K562 (cell line): Measurements from ENCODE around the gene TMEM132D. TPM values are rescaled to one million over a fixed set of nuclear protein-coding genes. Genes with fewer than 3 reads are reported as not detected.

Experiments
- ATAC-seq: fragments of 200-7000 bp; cut with Tn5 transposase; 3 replicates; pipeline ENCODE4 v1.9.1; 2020; ENCODE audit warnings: moderate library complexity
- BruUV-seq: library from RNA; stranded (reverse); fragments of 400-500 nt; replicated peaks from 2 replicates; lab custom pipeline; 2021; lab: Mats Ljungman, UMichigan
- CTCF ChIA-PET: fragments of 300-600 bp; formaldehyde crosslinking; extraction: SDS; loops from one replicate; lab custom pipeline; 2021; ENCODE audit warnings: low intra/inter-chr PET ratio; lab: Yijun Ruan, JAX
- POLR2A ChIA-PET: fragments of 300-600, 350-650 bp; sonication (Branson Sonifier 250); formaldehyde crosslinking; extraction: SDS; loops from one replicate; lab custom pipeline; 2021; ENCODE audit warnings: antibody characterized with exemption, inconsistent platforms; lab: Yijun Ruan, JAX
- DNase-seq, 4 experiments: peaks; one replicate each; pipeline versions ENCODE4 v3.0.0 to v3.0.0-alpha.2; 2011 to 2018; ENCODE audit warnings: low spot score in 3 of 4, mixed read lengths in 3 of 4; ENCODE audit errors: extremely low read depth in 1 of 4
- FAIRE-seq: peaks from 2 replicates; lab custom pipeline; 2011; peaks lifted over from hg19 to GRCh38; lab: Jason Lieb, UNC
- H2AFZ ChIP-seq: 2 replicates; pipeline ENCODE4 v1.6.0; 2011; ENCODE audit warnings: low read depth, low read length, control low read depth, inconsistent platforms
- H3K27ac ChIP-seq: fragments of 200-600 bp; 3 replicates; pipeline ENCODE4 v1.8.0; 2011; ENCODE audit warnings: low read depth, mild to moderate bottlenecking, control low read depth, inconsistent platforms, low read length, moderate library complexity, mixed read lengths; ENCODE audit errors: extremely low read depth
- H3K27me3 ChIP-seq, 2 experiments: fragments of 300-600 bp in 1 of 2; 2 replicates in 1 of 2; 3 replicates in 1 of 2; pipeline versions ENCODE4 v1.6.0 to v1.8.0; 2011; ENCODE audit warnings: inconsistent platforms in 2 of 2, low read length in 2 of 2, mild to moderate bottlenecking in 1 of 2, mixed read lengths in 1 of 2, moderate library complexity in 1 of 2; ENCODE audit not compliant: control insufficient read depth in 2 of 2, insufficient read depth in 2 of 2
- H3K36me3 ChIP-seq: fragments of 300-600 bp; 3 replicates; pipeline ENCODE4 v1.8.0; 2011; ENCODE audit warnings: mild to moderate bottlenecking, low read length, inconsistent platforms; ENCODE audit not compliant: control insufficient read depth, insufficient read depth
- H3K4me1 ChIP-seq, 2 experiments: fragments of 200-600 bp in 1 of 2; replicated peaks in 1 of 2; 2 replicates in 1 of 2; 3 replicates in 1 of 2; pipeline versions ENCODE4 v1.5.1 to v1.8.0; 2011; ENCODE audit warnings: inconsistent platforms in 2 of 2, low read length in 2 of 2, mild to moderate bottlenecking in 1 of 2, mixed read lengths in 1 of 2, moderate library complexity in 1 of 2; ENCODE audit not compliant: control insufficient read depth in 2 of 2, insufficient read depth in 2 of 2
- H3K4me2 ChIP-seq: 2 replicates; pipeline ENCODE4 v1.6.1; 2011; ENCODE audit warnings: low read length, control low read depth, inconsistent platforms, mixed read lengths; ENCODE audit not compliant: insufficient read depth
- H3K4me3 ChIP-seq: fragments of 200-600 bp; sonication (generic), shearing (Covaris generic); 2 replicates; pipeline ENCODE4 v1.5.1; 2016; ENCODE audit warnings: control low read depth, inconsistent platforms
- H3K79me2 ChIP-seq: fragments of 200-600 bp; 3 replicates; pipeline ENCODE4 v1.8.0; 2011; ENCODE audit warnings: low read length, inconsistent platforms; ENCODE audit not compliant: control insufficient read depth, insufficient read depth
- H3K9ac ChIP-seq, 2 experiments: 2 replicates each; pipeline versions ENCODE4 v1.6.0 to v1.6.1; 2011; ENCODE audit warnings: low read depth in 2 of 2, low read length in 2 of 2, control low read depth in 1 of 2, inconsistent platforms in 1 of 2, mild to moderate bottlenecking in 1 of 2, mixed read lengths in 1 of 2; ENCODE audit not compliant: insufficient read depth in 1 of 2
- H3K9me1 ChIP-seq: one replicate; pipeline ENCODE4 v1.6.0; 2011; ENCODE audit warnings: inconsistent platforms, mild to moderate bottlenecking, low read length, moderate library complexity; ENCODE audit not compliant: control insufficient read depth, insufficient read depth
- H3K9me3 ChIP-seq: replicated peaks from 2 replicates; pipeline ENCODE4 v1.5.1; 2011; ENCODE audit warnings: low read depth, low read length, inconsistent platforms; ENCODE audit not compliant: control insufficient read depth, insufficient read depth
- H4K20me1 ChIP-seq: replicated peaks from 2 replicates; pipeline ENCODE4 v1.6.1; 2011; ENCODE audit warnings: low read length, inconsistent platforms, mixed read lengths; ENCODE audit not compliant: control insufficient read depth, insufficient read depth
- ADNP ChIP-seq: fragments of 200-800 bp; sonication (Bioruptor generic); IDR thresholded peaks from 2 replicates; pipeline ENCODE4 v1.6.1; 2016; ENCODE audit warnings: missing genetic modification characterization, missing compliant biosample characterization
- C11orf30 ChIP-seq: fragments of 450-650 bp; IDR thresholded peaks from 2 replicates; pipeline ENCODE4 v1.6.1; 2016; ENCODE audit warnings: low read depth, mild to moderate bottlenecking
- CAMTA2 ChIP-seq: fragments of 250-450 bp; sonication (Bioruptor Pico); conservative IDR thresholded peaks from 2 replicates; pipeline ENCODE4 v1.5.1; 2022
- EGR1 ChIP-seq: fragments of 450-650 bp; conservative IDR thresholded peaks from 2 replicates; pipeline ENCODE4 v1.6.1; 2017; ENCODE audit warnings: mild to moderate bottlenecking
- MECOM ChIP-seq: fragments of 250-450 bp; sonication (Bioruptor Pico); IDR thresholded peaks from 2 replicates; pipeline ENCODE4 v1.8.0; 2022; ENCODE audit warnings: inconsistent platforms
- MNT ChIP-seq, 2 experiments: fragments of 450-650 bp; conservative IDR thresholded peaks; 2 replicates each; pipeline ENCODE4 v1.6.1; 2017; ENCODE audit warnings: mild to moderate bottlenecking in 2 of 2, moderate library complexity in 2 of 2
- SPI1 ChIP-seq: IDR thresholded peaks from 2 replicates; pipeline ENCODE4 v1.6.1; 2011; ENCODE audit warnings: low read depth, low read length, control low read depth, borderline replicate concordance
- ZNF445 ChIP-seq: fragments of 250-450 bp; sonication (Bioruptor Pico); IDR thresholded peaks from 2 replicates; pipeline ENCODE4 v1.4.0; 2020; ENCODE audit warnings: low read depth, mild to moderate bottlenecking, moderate library complexity
- ZNF583 ChIP-seq: fragments of 250-450 bp; sonication (Bioruptor Pico); IDR thresholded peaks from 2 replicates; pipeline ENCODE4 v1.4.0; 2020
- ZNF589 ChIP-seq: fragments of 200-800 bp; sonication (Bioruptor generic); IDR thresholded peaks from 2 replicates; pipeline ENCODE4 v1.6.1; 2016; ENCODE audit warnings: low read depth, missing genetic modification characterization, missing compliant biosample characterization
- ZZZ3 ChIP-seq: fragments of 450-650 bp; IDR thresholded peaks from 2 replicates; pipeline ENCODE4 v1.6.1; 2016; ENCODE audit warnings: antibody characterized with exemption, mild to moderate bottlenecking, moderate library complexity
- WGBS: fragments of 100-300 bp; shearing (Covaris generic); methylation state at CpG from one replicate; pipeline ENCODE4 v1.1.6; 2016; ENCODE audit warnings: low coverage, mixed read lengths; ENCODE audit not compliant: insufficient coverage; ENCODE audit errors: missing lambda C conversion rate; 5-methylcytosine and 5-hydroxymethylcytosine counted together
- in situ Hi-C: fragments of 300-500 bp; cut with MboI; formaldehyde crosslinking; loops from 4 replicates; pipeline ENCODE4 v1.15.0; 2018; ENCODE audit warnings: inconsistent platforms, mixed read lengths
- intact Hi-C: fragments of 100-400 bp; cut with micrococcal nuclease; formaldehyde crosslinking; loops from 2 replicates; pipeline ENCODE4 v1.14.2; 2022
- polyA plus RNA-seq, 8 experiments: library from polyadenylated mRNA; depleted of rRNA in 4 of 8; stranded (reverse) in 5 of 8; unstranded in 3 of 8; fragments of >200 nt; fragmentation: Nextera tagmentation in 2 of 8; fragmentation: Illumina TruSeq in 1 of 8; extraction: Ambion mirVana in 2 of 8; extraction: Trizol in 1 of 8; gene quantifications; 2 replicates each; pipeline versions ENCODE4 v1.2.1 to v1.2.3, GENCODE V29; 2011 to 2014; ENCODE audit warnings: inconsistent platforms in 1 of 8, missing spikeins in 1 of 8
- total RNA-seq, 7 experiments: library from RNA; depleted of rRNA in 6 of 7; stranded (reverse); fragments of >200 nt in 6 of 7; fragmentation: Illumina TruSeq in 2 of 7; extraction: Trizol in 2 of 7; gene quantifications; 2 replicates each; pipeline versions ENCODE4 v1.2.1 to v1.2.3, GENCODE V29; 2011 to 2021; ENCODE audit warnings: low replicate concordance in 1 of 7
- TF ChIP-seq, protein P1 (sequence below): sonication (generic); formaldehyde crosslinking; IDR thresholded peaks from 2 replicates; pipeline ENCODE4 v1.8.0; 2023; ENCODE audit warnings: mild to moderate bottlenecking, missing genetic modification reagents
- TF ChIP-seq, protein P2 (sequence below), 2 experiments: IDR thresholded peaks; 2 replicates each; pipeline ENCODE4 v1.6.1; 2012; ENCODE audit warnings: improper control_type of control experiment in 2 of 2, low read depth in 2 of 2, low read length in 2 of 2, borderline replicate concordance in 1 of 2

Gene TMEM132D
- total and polyA plus RNA-seq, 9 of the 15 experiments (the other 6 are each of a cell fraction or from before 2014, with no cell fraction given): not detected

- POLR2A ChIA-PET: no interaction called here
Observed at GRCh38 chr12:129827102-129827865, 76.5 kb downstream of the TMEM132D start.

More at GRCh38 chr12:129827102-129827865, 76.5 kb downstream of the TMEM132D start:
- Histone ChIP-seq H3K36me3 (no peaks in the 10 kb centered on the region), H3K9ac (no peak overlapping the region), H3K4me3 (no peak overlapping the region), H3K79me2 (no peaks in the 10 kb centered on the region), H3K27ac (no peak overlapping the region), H2AFZ (no peak overlapping the region), H3K4me1 (no peaks in the 10 kb centered on the region), H3K27me3 (peaks cover 0 to 5% of the 10 kb centered on the region in 2 experiments; a peak in 1 of 5 replicates), H3K9me3 (no peaks in the 10 kb centered on the region), H4K20me1 (no peaks in the 10 kb centered on the region; the same call in 1 of the 2 replicates), H3K4me2 (no peak overlapping the region), H3K9me1 (no peaks in the 10 kb centered on the region)
- TF ChIP-seq SPI1: no peak
- no peak for TF ChIP-seq MECOM (CRISPR knock-in tag)
- TF ChIP-seq, protein P1, sequence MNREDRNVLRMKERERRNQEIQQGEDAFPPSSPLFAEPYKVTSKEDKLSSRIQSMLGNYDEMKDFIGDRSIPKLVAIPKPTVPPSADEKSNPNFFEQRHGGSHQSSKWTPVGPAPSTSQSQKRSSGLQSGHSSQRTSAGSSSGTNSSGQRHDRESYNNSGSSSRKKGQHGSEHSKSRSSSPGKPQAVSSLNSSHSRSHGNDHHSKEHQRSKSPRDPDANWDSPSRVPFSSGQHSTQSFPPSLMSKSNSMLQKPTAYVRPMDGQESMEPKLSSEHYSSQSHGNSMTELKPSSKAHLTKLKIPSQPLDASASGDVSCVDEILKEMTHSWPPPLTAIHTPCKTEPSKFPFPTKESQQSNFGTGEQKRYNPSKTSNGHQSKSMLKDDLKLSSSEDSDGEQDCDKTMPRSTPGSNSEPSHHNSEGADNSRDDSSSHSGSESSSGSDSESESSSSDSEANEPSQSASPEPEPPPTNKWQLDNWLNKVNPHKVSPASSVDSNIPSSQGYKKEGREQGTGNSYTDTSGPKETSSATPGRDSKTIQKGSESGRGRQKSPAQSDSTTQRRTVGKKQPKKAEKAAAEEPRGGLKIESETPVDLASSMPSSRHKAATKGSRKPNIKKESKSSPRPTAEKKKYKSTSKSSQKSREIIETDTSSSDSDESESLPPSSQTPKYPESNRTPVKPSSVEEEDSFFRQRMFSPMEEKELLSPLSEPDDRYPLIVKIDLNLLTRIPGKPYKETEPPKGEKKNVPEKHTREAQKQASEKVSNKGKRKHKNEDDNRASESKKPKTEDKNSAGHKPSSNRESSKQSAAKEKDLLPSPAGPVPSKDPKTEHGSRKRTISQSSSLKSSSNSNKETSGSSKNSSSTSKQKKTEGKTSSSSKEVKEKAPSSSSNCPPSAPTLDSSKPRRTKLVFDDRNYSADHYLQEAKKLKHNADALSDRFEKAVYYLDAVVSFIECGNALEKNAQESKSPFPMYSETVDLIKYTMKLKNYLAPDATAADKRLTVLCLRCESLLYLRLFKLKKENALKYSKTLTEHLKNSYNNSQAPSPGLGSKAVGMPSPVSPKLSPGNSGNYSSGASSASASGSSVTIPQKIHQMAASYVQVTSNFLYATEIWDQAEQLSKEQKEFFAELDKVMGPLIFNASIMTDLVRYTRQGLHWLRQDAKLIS: no peak
- TF ChIP-seq C11orf30: no peak
- no peak for TF ChIP-seq MNT (conservative IDR thresholded peaks at IDR 0.05)
- TF ChIP-seq CAMTA2 (CRISPR knock-in tag): no peak
- no peak for TF ChIP-seq ZZZ3
- TF ChIP-seq EGR1: no peak
- TF ChIP-seq, protein P2, sequence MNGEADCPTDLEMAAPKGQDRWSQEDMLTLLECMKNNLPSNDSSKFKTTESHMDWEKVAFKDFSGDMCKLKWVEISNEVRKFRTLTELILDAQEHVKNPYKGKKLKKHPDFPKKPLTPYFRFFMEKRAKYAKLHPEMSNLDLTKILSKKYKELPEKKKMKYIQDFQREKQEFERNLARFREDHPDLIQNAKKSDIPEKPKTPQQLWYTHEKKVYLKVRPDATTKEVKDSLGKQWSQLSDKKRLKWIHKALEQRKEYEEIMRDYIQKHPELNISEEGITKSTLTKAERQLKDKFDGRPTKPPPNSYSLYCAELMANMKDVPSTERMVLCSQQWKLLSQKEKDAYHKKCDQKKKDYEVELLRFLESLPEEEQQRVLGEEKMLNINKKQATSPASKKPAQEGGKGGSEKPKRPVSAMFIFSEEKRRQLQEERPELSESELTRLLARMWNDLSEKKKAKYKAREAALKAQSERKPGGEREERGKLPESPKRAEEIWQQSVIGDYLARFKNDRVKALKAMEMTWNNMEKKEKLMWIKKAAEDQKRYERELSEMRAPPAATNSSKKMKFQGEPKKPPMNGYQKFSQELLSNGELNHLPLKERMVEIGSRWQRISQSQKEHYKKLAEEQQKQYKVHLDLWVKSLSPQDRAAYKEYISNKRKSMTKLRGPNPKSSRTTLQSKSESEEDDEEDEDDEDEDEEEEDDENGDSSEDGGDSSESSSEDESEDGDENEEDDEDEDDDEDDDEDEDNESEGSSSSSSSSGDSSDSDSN (IDR thresholded peaks at IDR 0.05; ENCODE audit: borderline replicate concordance in 1 of 2, low read depth in 2 of 2, low read length in 2 of 2): no peak
- no peak for TF ChIP-seq ZNF589 (CRISPR knock-in tag)
- no peak for TF ChIP-seq ZNF583
- no peak for TF ChIP-seq ADNP (tag)
- no peak for TF ChIP-seq ZNF445
- no peak for DNase-seq
- no peak for FAIRE-seq
- ATAC-seq: no peak
- BruUV-seq: no TSS peak
- in situ Hi-C loops: no loop called here
- intact Hi-C loops: no loop called here
- CTCF ChIA-PET: no interaction called here
- 10% methylated on average over 5 of the region's 5 CpGs for WGBS
